Measurements from ENCODE around the gene POLR3A. TPM values are rescaled to one million over a fixed set of nuclear protein-coding genes. Genes with fewer than 3 reads are reported as not detected.
A peak's percentile ranks its signal among the peaks of the same experiment; 100 is the strongest.

The POLR3A gene
- total RNA-seq, 1 experiment from 2014 or later: 38.0 TPM

DNA sequence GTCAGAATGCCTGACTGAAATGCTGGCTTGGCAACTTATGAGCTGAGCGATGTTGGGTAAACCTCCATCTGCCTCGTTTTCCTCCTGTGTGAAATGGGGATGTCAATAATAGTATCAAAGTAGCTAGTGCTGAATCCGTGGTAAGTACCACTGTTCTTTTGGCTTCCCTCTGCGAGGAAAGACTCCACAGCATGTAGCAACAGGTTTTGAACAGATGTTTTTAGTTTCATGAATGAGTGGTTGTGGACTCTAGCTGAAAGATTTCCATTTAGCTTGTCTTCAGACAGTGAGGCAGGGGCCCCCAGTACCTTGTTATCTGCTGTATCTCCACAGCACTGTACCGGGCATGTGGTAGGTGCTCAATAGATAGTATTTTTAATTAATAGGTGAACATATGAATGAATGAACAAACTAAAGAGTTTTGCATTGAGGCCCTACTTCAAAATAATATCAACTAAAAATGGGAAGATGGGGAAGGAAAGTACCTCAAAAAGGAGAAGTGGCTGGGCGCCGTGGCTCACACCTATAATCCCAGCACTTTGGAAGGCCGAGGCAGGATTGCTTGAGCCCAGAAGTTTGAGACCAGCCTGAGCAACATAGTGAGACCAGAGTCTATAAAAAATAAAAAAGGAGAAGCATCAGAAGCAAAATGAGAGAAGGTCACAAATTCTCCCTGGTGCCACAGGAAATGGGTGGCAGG lies 97.1 kb downstream of the POLR3A start:
- Histone ChIP-seq H4K5ac (ENCODE audit: insufficient read length, low read depth, low read length) (no peak overlapping the region), H3K14ac (ENCODE audit: insufficient read depth, low read length) (no peak overlapping the region), H3K79me1 (ENCODE audit: insufficient read depth, low read depth, low read length, poor library complexity, severe bottlenecking) (no peaks in the 10 kb centered on the region), H3K9me3 (ENCODE audit: control insufficient read depth, low read depth, low read length) (no peaks in the 10 kb centered on the region), H3K18ac (ENCODE audit: insufficient read length, low read depth, low read length) (no peak overlapping the region), H3T11ph (ENCODE audit: low read length) (no peak overlapping the region), H4K20me1 (ENCODE audit: control insufficient read depth, insufficient read depth, insufficient read length) (no peaks in the 10 kb centered on the region), H2BK20ac (ENCODE audit: low read depth, low read length, poor library complexity, severe bottlenecking) (no peak overlapping the region), H3K4me1 (ENCODE audit: insufficient read depth, low read length) (no peaks in the 10 kb centered on the region; the same call in 1 of the 2 replicates), H3K79me2 (ENCODE audit: insufficient read depth, low read length) (no peaks in the 10 kb centered on the region), H3K9ac (ENCODE audit: extremely low read depth, insufficient read length, low read length) (no peak overlapping the region), H3K27me3 (ENCODE audit: insufficient read depth, low read length) (no peaks in the 10 kb centered on the region), H3K4me2 (ENCODE audit: insufficient read depth, insufficient read length, low read length) (no peak overlapping the region), H2BK15ac (ENCODE audit: low read depth, low read length) (no peak overlapping the region), H3K23me2 (ENCODE audit: insufficient read length, low read depth, low read length, poor library complexity, severe bottlenecking) (no peaks in the 10 kb centered on the region), H2BK5ac (ENCODE audit: insufficient read length, low read length) (no peak overlapping the region), H3K27ac (ENCODE audit: insufficient read length, low read depth, low read length) (no peak overlapping the region), H2AFZ (ENCODE audit: low read length) (no peak overlapping the region), H2AK5ac (ENCODE audit: insufficient read length, low read length) (no peak overlapping the region), H3K23ac (ENCODE audit: insufficient read length, low read depth, low read length) (no peak overlapping the region), H2BK120ac (ENCODE audit: low read depth, low read length, poor library complexity, severe bottlenecking) (no peak overlapping the region), H3K56ac (ENCODE audit: insufficient read length, low read depth, low read length) (no peak overlapping the region), H3K4ac (ENCODE audit: low read depth, low read length) (no peak overlapping the region), H2BK12ac (ENCODE audit: insufficient read length, low read depth, low read length) (no peak overlapping the region), H4K8ac (replicated peaks; ENCODE audit: insufficient read length, low read depth, low read length) (no peak overlapping the region), H4K91ac (ENCODE audit: insufficient read length, low read depth, low read length) (no peak overlapping the region)
- H3K4me3 Mint-ChIP-seq: no peak overlapping the region
- TF ChIP-seq CTCF (conservative IDR thresholded peaks at IDR 0.05): no peak
- peaks cover 0 to 5% of the 10 kb centered on the region in 2 experiments; a peak in 2 of 5 replicates for H3K9me3 Mint-ChIP-seq
- peak overlapping the region in 1 of 3 experiments; percentile 14; a peak in 1 of 7 replicates for H3K27ac Mint-ChIP-seq
- peaks cover 12 to 18% of the 10 kb centered on the region in 2 experiments for H3K4me1 Mint-ChIP-seq
- H3K27me3 Mint-ChIP-seq (ENCODE audit: low read depth): peaks cover 12% of the 10 kb centered on the region
- no CpG with 5 or more reads among the region's 8 CpGs for WGBS (ENCODE audit: extremely low coverage, insufficient read length, low lambda C conversion rate)
- H3K36me3 Mint-ChIP-seq (ENCODE audit: insufficient read depth in 1 of 3, low read depth in 3 of 3): peaks cover 0 to 10% (median 2%) of the 10 kb centered on the region in 3 experiments; a peak in 6 of 7 replicates
- no peak for DNase-seq
